Dermis microvascular lymphatic vessel endothelial cell (primary cell): ENCODE measurements around the gene GABRA1. TPM values are rescaled to one million over a fixed set of nuclear protein-coding genes. Genes with fewer than 3 reads are reported as not detected.

ENCODE experiments used
- total RNA-seq: library from RNA; depleted of rRNA; stranded (reverse); fragments of >200 nt; gene quantifications from 2 replicates; pipeline ENCODE4 v1.2.1, GENCODE V29; 2014

Gene GABRA1
- total RNA-seq, 1 donor from 2014 or later: not detected

Other genes starting within 250 kb of the GABRA1 start
- not detected in 2 replicates for gene GABRA6, start 162.4 kb upstream of the GABRA1 start, total RNA-seq
- not detected in 2 replicates for gene GABRG2, start 219.7 kb downstream of the GABRA1 start, total RNA-seq